Tongue (tissue), 2 donors: ENCODE measurements around the gene CENPE. TPM values are rescaled to one million over a fixed set of nuclear protein-coding genes. Genes with fewer than 3 reads are reported as not detected.
A peak's percentile ranks its signal among the peaks of the same experiment; 100 is the strongest.

ENCODE experiments used
- DNase-seq: peaks from one replicate; pipeline ENCODE4 v3.0.0-alpha.2; 2015
- total RNA-seq: library from RNA; depleted of rRNA; stranded (reverse); fragments of >200 nt; gene quantifications from one replicate; pipeline ENCODE4 v1.2.3, GENCODE V29; 2014

The CENPE gene
- total RNA-seq, 1 donor from 2014 or later = 8.5 TPM

GRCh38 chr4:103136671-103137445, 61.3 kb downstream of the CENPE start:
- DNase-seq = no peak

GRCh38 chr4:103129174-103129573, 69.0 kb downstream of the CENPE start:
- DNase-seq = no peak

DNA sequence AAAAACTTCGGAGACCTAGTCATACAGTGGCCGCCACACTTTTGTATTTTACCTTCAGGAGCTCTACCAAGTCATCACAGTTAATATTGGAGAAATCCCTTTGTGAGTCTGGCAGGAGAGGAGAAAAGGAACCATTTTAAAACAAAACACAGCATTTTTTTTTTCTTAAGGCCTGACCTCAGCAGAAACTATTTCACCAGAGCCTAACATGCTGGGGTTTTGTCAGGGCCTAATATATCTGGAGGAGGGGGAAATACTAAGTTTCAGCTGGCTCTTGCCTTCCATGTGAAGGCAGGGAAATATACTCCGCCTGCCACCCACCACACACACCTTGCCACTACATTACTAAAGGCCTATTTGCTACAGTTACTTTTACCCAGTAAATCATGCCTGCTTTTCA, 72.0 kb downstream of the CENPE start:
- no peak for DNase-seq

GRCh38 chr4:103123114-103123513, 75.0 kb downstream of the CENPE start:
- DNase-seq = no peak

DNA sequence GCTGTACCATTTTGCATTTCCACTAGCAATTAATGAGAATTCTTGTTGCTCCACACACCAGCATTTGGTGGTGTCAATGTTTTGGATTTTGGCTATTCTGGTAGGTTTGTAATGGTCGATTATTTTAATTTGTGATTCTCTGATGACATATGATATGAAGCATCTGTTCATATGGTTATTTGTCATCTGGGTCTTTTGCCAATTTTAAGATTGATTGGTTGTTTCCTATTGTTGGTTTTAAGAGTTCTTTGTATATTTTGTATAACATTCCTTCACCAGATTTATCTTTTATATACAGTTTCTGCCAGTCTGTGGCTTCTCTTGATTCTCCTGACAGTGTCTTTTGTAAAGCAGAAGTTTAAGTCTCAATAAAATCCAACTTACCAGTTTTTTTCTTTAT, 80.0 kb downstream of the CENPE start:
- DNase-seq = no peak

- DNase-seq = no peak
These were observed 86.5 kb downstream of the CENPE start for GRCh38 chr4:103111598-103111997.

GRCh38 chr4:103108542-103108941, 89.6 kb downstream of the CENPE start:
- DNase-seq = no peak

DNA sequence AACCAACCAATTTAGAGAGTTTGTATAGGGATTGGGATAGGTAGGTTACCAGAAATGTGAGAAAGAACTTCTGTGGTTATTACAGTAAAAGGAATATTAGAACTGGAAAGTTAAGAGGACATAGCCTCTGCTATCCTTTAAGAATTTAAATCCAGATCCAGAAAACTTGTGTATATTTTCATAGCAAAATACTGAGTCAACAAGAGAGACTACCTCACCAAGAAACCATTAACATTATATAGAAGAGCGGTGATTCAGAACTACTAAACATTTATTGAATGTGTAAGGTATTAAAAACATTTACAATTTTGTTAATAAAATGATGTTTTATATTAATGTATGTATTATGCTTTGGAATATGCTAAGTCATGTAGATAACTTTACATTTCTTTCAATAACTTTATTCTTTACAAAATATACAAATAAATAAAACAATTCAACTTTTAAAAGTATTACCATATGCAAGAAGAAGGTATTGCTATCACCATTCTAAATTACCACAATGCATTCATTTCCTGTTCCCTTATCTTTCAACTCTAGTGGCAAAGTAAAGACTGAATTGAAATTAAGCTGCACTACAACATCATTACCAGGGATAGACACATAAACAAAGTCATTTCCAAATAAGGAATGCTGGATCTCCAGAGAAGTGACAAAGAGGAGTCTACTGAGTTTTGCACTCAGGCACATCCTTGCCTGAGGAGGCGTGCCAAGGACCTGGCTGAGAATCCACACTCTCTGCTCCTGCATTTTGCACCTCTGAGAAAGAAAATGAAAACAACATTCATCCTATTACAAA, 92.4 kb downstream of the CENPE start:
- DNase-seq = no peak

DNA sequence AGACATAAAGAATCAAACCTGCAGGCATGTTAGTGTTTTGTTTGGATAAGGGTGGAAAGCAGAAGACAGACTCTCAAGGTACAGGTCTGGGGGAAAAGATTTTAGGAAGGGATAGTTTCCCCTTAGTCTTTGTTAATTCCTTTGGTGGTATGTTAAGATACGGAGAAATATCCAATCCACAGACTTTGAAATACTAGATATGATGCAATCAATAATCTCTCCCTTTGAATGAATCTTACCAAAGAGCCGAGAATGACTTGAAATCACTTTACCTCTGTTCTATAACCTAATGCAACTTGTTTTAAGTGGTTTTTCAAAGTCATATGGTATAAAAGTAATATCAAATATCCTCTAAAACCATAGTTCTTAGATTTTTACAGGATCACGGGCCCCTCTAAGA, 93.3 kb downstream of the CENPE start:
- DNase-seq = no peak

DNA sequence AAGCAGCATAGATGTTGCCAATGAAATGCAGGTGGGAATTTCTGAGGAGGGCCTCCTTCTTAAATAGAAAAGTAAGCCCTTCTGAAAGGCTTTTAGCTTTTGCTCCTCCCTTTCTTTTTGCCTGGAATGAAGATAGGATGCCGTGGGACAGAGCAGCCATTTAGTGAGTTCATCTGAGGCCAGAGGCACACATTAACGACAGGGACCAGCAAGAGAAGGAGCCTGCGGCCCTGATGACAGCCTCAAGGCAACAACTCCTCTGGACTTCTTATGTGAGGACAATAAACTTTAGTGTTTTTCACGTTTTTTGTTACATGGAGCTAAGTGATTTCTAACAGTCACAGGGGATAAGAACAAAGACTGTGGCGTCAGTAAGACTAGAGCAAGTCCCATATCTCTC, 97.5 kb downstream of the CENPE start:
- DNase-seq = no peak

DNA sequence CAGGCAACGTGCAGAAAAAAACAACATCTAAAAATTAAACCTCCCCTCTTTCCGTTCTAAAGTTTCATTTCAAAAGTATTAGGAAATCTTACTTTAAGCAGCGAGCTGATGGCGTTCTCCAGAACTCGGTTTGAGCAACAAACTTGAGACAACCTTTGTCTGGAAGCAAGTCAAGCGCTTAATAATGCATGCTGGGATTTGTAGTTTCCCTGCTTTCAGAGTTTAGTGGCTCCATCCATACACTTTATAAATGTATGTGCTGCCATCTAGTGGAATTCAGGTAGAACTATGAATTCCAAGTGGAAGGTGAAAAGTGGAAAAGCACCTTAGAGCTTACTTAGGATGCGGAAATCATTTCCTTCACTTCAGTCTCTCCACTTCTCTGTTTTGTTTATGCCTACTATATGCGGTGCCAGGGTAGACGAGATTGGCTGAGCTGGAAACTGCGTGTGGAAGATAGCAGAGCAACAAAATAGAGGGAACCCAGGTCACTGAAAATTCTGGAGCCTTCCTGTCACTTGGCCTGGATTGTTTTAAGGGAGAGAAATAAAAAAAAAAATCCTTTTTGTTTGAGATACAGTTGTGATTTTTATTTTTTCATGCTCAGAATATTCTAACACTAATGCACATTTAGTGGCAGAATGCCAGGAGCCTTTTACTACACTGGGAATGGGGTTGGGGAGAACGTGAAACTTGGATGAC, 98.3 kb downstream of the CENPE start, which contains the start of gene BDH2:
Gene BDH2, minus strand, starts transcription at position 144 of the 702 bp plus-strand sequence. CDS start 3,580 bp downstream, outside the sequence.
- DNase-seq = peak; percentile 97

DNA sequence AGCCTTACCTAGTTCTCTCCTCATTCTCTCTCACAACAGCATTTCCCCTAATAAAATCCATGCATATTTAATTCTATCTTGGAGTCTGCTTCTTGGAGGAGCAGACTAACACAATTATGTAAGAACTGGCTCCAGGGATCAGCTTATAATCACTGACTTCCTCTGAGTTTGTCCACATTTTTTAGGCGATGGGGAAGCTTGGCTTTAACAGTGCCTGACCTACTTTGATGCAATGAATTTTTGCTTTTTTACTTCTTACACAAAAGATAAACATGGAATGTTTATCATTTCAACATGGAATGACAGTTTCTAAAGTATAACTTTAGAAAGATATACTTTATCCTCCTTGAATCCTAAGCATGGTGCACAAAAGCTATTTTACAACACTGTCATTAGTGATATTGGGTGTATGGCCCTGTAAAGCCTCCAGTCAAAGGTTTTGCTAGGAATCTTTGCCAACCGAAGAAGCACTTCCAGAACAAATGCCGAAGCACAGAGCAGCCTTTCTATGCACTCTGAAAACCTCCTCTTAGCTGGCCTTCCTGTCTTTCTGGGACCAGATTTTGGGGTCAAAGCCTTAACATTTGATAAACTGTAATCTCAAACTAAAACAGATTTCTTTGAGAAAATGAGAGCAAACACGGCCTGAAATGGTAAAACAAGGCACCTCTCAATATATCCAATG, 99.2 kb downstream of the CENPE start:
- DNase-seq = peak; percentile 33

GRCh38 chr4:103098341-103098740, 99.8 kb downstream of the CENPE start:
- peak; percentile 33 for DNase-seq

DNA sequence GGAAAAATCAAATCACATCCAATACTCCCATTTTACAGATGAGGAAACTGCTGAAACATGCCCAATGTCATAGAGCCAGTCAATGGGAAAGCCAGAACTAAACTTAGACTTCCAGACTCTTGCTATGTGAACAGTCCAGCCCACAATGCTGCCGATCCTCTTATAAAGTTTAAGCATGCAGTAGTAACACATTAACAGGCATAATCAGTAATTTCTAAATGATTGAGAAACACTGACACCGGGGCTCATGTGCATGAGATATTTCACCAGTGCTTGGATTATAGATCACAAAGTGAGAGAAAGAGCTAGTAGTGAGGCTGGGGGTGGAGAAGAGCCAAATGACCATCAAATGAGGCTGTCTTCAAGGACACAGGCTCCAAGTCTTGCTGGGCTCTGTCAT, 101.0 kb downstream of the CENPE start:
- DNase-seq = no peak

DNA sequence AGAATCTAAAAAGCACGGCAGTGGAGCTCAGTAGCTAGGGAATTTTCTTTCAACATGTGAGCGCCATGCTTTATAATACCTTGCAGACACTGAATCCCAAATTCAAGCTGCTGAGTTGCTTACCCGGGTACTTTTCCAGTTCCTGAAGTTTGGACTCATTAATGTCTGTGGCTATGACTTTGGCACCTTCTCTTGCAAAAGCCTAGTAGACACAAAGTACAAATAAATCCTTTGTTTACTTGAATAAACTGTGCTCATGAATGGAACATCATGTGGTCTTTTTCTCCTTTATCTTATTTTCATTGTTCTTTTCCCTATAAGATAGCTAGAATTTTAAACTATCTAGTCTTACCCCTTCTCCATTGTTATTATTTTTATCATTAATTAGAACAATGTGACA, 103.1 kb downstream of the CENPE start:
- DNase-seq = no peak

- DNase-seq = no peak
These were observed 105.9 kb downstream of the CENPE start for GRCh38 chr4:103092245-103092644.

- peak; percentile 58 for DNase-seq
These were observed 106.4 kb downstream of the CENPE start for GRCh38 chr4:103091601-103092223.

GRCh38 chr4:103089481-103089880, 108.7 kb downstream of the CENPE start:
- no peak for DNase-seq

GRCh38 chr4:103086551-103086950, 111.6 kb downstream of the CENPE start:
- no peak for DNase-seq

DNA sequence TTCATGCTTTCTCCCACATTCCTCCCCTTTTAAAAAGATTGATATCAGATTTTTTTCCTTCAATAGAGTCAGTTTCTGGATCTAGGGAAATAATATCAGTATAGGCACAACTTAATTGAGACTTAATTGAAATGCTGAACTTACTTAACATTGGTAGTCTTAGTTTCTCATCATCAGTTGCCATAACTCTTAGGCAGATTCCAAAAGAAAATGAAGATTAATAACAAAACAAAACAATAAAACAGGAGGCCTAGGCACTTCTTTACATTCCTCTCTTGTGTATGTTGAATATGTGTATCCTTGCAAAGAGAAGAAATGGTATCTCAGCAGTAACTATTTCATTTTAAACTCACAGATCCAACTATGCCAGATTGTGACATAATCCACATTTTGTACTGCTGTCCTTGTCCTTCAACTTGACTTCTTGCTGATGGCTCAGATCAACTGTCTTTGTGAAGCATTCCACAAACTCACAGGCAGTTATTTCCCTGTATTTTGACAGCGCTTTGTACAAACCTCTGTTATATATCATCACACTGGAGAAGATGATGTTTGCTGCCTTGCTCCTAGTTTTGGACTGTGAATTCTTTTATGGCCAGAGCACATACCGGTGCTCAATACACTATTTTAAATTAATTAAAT, 112.5 kb downstream of the CENPE start:
- no peak for DNase-seq

- DNase-seq = no peak
These were observed 118.5 kb downstream of the CENPE start for GRCh38 chr4:103079621-103080020.
